Activated T-cell treated with anti-CD3 and anti-CD28 coated beads for 24 hours (primary cell): ENCODE data around the gene HEYL.

Source experiments
- DNase-seq: peaks from one replicate; pipeline ENCODE4 v3.0.0-alpha.2; 2020; ENCODE audit warnings: low read depth

Gene HEYL

DNA sequence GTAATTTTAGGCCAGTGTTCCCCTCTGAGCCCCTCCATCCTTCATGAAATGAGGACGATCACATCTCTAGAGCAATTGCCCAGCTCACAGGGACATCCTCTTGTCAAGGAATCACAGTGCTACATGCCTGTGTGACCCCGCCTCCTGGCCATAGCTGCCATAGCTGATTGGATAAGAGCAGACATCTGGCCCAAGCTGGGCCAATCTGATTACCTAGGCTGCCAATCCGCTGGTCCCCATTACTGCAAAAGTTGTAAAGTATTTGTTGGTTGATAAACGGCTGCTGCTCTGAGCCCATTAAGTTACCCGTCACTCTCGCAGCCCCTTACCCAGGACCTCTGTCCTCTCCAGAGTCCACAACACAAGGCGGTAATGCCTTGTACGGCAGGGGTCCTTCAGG lies 24.1 kb upstream of the HEYL start:
- DNase-seq: no peak

DNA sequence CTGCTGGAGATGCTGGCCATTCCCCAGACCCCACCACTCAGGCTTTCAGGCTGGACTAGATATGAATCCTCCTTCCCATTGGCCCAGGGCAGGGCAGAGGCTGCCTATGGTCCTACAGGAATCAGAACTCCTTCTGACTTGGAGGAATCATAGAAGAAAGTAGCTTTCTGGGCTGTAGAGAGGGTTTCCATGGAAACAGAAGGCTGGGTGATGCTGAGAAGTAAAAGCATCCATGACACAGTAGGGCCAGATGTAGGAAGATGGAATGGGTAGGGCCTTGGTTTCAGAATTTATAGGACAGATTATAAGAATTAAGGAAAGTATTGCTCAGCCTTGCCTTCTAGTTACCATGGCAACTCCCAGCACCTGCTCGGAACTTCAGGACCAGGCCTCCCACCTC lies 23.4 kb upstream of the HEYL start:
- no peak for DNase-seq

DNA sequence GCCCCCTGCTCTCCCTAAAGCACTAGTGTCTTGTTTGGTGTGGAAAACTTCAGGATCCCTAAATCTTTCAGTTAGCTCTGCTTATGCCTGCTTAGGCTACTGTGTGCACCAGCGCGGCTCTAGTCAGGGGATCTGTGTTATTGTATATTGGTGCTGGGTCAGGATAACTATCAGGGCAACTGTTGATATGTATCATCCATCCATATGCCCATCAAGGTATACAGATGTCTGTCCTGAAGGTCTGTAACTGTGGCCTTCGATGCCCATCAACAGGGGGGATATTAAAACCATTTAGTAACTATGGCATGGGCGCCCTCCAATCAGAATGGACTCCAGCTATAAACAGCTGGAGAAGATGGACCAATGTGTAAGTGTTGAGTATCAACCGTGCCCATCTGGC lies 20.1 kb upstream of the HEYL start:
- no peak for DNase-seq

DNA sequence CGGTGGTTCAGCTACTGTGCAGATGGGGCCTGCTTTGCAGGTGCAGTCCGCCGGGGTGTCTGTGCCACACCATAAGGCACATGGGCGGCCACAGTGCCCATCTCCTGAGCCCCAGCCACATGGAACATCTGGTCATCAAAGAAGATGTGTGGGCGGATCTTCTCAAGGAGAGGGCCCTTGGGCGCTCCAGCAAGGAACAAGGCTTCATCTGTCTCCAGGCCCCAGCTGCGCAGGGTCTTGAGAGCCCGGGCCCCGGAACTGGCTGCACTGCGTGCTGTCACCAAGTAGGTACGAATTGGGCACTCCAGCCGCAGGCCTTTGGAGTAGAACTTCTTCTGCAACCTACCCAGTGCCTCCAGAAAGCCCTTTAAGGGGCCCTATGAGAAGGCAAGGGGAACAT lies 19.7 kb upstream of the HEYL start:
- DNase-seq: no peak

DNA sequence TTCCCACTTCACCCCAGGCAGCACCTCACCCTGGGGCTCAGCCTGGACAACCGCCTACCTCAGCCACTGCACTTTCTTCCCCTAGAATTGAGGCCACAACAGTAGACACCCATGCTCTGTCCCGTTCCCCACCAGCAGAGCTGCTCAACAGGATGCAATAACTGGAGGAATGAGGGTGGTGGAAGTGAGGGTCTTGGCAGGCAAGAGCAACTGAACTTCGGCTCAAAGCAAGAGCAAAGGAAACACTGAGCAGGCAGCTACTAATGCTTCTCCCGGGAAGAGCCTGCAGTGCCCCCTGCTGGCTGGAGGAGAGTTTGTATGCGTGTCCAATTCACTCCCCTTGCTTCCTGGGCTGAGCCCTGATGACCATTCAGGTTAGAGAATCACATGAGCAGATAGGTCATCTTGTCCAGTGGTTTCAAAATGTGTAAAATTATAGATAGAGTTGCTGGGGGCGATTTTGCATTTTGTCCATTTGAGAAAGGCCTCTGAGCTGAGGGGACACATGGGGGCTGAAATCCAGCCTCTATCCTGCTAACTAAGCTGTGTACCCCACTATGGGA lies 18.6 kb upstream of the HEYL start:
- DNase-seq: peak; percentile 41

DNA sequence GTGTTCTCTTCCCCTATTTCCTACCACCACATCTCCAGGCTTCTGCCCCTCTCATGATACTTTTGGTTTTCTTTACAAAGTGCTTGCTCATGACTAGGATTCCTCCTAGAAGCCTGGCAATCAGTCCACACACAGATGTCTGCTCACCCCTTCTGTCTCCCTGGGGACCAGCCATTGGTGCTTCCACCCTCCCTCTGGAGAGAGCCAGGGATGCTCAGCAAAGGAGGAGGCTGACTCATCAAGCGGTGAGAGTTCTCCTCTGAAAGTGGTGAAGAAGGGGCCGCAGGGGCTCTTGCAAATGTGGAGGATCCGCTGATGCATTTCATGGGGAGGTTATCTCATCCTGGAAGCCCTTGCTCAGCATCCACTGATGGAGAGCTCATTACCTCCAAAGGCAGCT lies 18.0 kb upstream of the HEYL start:
- no peak for DNase-seq

DNA sequence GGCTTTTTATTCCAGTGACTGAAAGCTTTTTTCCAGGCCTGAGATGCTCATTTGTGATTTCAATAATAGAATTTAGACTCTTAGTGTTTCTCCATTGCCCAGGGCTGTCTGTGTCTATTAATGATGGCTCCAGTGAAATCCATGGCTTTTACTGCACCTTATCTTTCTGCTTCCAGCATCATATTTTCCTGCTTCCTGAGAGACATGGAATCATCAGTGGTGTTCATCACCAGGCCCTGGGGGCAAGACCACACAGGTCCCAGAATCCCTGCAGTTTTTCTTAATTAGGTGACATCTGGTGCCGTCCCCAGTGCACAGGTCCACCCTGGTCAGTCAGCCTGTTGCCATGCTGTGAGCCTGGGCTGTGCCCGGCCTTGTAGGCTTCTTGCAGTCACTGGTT lies 16.9 kb upstream of the HEYL start:
- DNase-seq: no peak

DNA sequence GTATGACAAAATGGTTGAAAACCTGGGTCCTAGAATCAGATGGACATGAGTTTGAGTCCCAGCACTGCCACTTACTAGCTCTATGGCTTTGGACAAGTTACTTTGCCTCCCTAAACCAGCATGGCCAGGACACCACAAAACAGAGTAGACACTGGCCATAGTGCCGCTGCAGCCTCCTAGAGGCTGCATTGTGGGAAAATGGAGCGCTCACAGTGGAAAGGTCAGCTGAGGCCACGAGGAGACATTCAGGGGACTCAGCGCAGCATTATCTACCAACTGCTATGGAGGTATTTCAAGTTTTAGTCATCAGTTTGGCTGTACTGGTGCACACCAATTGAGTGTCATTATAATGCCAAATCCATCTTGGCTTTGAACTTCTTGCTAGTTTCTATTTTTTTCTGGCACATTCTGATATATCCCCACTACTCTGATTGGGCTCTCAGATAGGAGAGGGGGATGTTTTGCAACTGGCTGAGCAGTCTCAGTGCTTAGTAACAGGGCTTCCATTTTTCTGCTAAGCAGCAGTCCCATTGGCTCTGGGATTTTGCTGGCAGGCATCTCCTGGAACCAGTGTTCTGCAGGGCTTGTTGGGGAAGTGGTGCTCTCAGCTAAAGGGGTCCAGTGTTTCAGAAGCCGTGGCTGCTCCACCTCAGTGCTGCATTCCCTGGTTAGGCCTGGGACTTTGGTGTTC lies 16.3 kb upstream of the HEYL start:
- no peak for DNase-seq

DNA sequence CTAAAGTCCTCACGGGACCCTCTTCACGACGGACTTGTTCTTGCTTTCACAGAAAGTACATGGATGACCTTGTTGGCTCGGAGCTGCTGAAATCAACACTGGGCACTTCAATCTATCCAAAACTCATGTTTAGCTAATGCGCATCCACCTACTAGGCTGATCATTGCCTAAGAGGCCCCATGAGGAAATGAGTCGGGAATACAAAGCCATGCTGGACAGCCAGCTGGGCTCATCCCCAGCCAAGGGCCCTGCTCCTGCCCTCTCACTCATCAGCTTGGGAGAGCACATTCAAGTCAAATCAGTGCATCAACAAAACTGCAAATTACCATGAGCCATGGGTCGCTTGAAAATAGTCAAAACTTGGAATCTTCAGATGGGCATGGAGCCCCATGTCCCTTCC lies 14.8 kb upstream of the HEYL start:
- DNase-seq: no peak

DNA sequence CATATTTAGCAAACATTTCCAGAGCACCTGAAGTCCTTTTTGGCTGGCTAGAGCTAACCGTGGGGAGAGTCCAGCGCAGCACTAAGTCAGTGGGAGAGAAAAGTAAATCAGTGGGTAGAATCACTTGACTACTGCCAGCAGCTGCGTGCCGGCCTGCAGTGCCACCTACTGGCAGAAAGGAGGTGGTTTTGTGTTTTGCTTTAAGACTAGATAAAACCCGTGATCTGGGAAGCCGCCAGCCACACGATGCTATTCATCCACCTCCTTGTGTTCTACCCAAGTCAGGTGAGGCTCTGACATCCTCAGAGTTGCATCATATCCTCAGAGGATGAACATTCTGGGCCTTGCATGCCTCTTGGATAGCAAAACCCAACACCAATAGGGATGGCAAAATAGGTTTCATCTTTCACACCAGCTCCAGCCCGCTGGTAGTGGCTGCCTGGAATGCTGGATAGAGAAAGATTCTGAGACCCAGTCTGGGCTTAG lies 14.1 kb upstream of the HEYL start:
- peak; percentile 61 for DNase-seq

DNA sequence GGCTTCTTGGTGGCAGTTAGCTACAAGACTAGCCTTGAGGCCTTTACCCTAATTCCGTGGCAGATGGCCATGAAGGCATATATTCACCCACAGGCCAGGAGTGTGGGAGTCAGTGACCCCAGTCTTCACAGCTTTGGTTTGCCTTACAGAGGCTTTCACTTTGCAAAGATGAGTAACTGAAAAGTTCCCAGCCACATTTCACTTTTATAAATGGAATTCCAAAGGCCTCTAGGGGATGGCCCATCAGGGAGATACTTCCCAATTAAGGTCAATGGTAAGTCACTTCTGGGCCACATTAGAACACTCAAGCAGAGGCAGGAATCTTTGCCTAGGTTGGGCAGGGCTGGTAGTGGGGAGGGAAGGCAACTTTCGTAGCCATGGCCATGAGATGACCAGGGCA lies 13.1 kb upstream of the HEYL start:
- DNase-seq: no peak

DNA sequence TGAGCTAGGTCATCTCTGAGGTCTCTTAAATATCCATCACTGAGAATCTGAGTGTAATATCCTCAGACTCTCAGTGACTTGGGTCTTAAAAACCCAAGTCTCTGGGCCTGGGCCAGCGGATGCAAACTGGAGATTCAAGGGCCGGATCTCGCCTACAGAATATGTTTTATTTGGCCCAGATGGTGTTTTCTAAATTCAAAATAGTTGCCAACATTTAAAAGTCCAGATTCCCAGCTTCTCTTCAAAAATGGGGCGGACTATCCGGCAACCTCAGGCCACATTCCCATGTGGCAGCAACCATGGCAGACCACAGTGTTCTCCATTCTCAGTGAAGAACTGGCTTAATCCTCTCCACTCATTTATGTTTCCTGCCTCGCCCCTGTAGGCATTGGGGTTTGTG lies 12.7 kb upstream of the HEYL start:
- DNase-seq: no peak

DNA sequence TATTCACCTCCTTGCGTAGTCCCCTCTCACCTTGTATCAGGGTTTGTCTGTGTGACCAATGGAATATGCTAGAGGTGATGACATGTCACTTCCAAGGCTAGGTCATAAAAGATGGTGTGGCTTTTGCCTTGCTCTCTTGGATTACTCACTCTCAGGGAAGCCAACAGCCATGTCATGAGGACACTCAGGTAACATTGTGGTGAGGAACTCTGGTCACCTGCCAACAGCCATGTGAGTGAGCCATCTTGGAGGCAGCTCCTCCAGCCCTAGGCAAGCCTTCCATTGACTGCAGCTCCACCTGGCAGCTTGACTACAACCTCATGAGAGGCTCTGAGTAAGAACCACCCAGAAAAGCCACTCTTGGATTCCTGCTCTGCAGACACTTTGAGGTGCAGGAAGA lies 11.0 kb upstream of the HEYL start:
- DNase-seq: no peak

DNA sequence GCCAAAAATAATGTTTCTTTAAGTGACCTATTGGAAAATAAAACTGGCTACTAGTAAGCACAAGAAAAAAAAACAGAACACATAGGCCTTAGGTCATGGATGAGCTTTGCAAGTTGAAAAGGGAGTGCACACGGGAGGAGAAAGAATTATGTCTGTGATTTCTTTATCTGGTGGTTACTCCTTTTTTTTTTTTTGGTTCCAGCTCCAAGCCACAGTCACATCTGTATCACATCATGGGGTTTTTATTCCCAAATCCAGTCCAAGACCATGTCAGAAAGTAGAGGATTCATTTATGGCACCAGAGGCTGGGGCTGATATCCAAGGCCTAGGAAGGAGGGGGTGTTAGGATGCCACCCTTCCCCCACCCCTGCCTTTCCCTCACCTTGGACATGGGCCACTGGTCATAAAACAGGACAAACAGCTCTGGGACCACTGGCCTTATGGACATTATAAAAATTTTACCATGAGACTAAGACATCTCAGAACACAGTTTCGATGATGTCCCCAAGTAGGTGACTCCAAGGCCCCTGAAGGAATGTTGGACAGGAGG lies 10.3 kb upstream of the HEYL start:
- no peak for DNase-seq

DNA sequence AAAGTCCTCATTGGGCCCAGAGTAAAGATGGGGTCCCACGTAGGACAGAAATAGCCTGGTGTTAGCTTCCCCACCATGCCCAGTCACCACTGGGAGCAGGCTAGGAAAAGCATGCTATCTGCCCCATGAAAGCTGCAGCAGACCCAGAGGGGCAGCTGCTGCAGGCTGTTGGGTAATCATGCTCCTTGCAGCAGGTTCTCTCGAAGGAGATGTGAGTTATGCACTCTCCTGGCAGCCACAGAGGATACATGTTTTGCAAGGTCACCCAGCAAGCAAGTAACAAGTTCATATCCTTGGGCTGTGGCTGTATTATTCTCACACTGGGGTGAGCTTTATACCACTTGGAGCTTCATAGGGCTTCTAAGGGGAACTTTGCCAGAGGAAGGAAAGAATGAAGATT lies 9.1 kb upstream of the HEYL start:
- no peak for DNase-seq

DNA sequence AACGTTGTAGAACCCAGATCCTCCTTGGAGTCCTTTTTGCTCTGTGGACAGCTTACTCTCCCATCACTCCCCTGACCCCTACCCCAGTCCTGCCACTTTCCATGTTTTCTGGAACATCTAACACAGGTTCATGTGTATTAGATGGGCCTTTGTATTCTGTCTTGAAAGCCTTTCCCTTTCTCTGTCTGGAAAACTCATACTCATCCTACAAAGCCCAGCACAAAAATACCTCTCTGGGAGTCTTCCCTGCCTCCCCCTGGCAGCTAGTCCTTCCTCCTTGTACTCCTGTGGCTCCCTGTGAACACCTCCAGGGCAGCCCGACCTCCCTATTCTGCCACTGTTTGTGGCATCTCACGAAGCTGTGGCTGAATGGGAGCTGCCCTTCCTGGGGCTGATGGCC lies 7.8 kb upstream of the HEYL start:
- DNase-seq: no peak

DNA sequence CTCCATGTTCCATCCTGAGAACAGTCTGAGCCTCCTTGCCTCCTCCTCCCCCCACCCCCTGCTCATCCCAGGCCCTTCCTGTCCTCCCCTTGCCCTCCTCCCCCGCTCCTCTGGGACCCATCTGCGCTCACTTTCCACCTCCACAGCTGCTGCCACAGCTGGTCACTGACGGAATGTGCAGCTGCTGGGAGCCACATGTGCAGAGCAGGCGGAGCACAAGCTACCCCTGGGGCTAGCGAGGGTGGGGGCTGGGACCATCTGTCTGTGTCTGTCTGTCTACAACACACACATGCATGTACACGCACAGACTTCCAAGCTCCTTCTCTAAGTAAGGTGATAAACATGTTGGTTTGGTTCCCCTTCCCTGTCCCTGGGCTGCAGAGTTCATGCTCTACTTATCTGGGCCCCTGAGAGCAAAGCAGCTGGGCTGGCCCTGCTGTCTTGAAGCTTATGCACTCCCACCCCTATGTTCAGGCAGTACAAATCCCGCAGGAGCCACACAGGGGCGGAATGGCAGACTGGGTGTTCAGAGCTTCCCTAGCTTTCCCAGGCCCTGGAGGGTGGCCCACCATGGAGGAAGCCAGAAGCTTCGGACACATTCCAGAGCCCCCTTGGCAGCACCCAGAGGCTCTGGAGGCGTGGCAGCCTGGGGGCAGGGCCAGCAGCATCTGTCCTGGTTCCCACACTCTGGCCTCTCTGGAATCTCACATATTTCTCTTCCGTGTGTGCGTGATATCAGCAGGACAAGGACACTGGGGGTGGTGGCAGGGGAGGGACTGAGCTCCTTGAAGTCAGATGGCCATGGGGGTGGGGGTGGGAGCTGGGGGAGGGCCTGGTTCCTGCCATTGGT lies 7.0 kb upstream of the HEYL start:
- no peak for DNase-seq

DNA sequence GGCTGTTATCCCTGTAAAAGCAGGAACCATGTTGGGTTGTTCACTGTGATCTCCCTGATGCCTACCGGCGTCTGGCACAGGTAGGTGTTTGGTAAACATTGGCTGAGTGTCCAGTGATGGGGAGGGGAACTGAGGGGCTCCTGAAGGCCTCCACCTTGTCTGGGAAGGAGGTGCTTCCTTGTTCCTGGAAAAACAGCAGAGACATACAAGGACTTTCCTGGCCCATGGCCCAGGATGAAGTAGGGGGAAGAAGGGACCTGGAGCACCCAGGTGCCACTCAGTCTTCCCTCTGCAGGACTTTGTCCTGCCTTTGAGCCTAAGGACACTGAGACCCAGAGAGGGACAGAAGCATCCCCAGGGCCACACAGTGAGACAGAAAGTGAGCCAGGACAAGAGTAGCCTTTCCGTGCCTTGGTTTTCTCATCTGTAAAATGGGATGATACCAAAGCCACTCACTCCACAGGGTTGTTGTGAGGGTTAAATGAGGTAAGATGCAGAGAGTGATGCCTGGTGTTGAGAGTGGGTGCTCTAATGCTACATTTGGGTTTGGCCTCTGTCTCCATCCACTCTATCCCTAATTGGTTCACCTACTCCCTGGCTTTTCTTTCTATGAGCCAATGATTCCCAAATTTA lies 6.1 kb upstream of the HEYL start:
- DNase-seq: no peak

DNA sequence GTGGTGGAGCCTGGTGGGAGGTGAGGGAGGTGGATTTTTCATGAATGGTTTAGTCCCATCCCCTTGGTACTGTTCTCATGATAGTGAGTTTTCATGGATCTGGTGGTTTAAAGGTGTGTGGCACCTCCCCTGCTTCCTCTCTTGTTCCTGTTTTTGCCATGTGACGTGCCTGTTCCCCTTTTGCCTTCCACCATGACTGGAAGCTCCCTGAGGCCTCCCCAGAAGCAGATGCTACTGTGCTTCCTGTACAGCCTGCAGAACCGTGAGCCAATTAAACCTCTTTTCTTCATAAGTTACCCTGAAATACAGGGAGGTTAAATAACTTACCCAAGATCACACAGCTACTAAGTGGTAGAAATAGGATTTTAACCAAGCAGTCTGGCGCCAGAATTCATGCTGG lies 4.3 kb upstream of the HEYL start:
- no peak for DNase-seq

DNA sequence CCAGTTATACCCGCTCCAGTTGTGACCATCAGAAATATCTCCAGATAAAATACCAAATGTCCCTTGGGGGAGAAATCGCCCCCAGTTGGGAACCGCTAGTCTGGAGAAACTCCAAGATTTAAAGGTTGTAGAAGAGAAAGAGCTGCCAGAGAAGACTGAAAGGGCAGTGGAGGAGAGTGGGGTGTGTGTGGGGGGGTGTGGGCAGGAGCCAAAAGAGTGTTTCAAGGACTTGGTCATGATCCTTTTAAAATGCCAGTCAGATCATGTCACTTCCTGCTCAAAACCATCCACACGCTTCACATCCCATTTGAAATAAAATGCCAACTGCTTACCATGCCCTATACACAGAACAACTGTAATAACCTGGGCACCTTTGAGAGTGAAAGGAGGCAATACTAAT lies 3.4 kb upstream of the HEYL start:
- no peak for DNase-seq

DNA sequence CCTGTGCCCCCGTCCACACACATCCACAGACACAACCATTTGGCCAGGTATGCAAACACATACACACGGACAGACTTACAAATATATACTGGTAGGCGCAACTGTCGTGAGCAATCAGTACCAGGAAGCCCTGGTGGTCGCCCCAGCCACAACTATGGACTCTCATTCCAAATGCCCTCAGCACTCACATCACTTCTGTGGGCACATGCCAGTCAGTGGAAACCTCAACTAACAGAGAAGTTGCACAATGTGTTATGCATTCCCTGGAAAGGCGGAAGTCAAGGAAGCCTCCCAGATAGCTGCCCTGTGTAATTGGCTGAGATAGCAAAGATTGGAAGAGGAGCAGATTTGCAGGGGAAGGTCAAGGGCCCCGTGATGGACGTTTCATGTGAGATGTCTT lies 1.4 kb upstream of the HEYL start:
- no peak for DNase-seq

DNA sequence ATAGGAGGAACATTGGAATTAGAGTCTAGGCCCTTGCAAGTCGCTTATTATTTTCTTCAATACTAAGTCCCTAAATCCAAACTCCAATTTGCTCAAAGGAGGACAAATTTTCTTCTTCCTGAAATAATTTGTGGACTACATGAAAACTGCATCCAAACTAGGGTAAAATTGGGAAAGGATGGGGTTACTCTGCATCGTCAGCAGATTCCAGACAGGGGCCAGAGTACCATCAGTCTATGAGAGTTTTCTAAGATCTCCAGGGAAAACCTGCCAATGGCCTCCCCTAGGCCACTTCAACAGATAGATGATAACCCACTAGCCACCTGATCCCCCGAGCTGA lies 508 bp downstream of the HEYL start:
- DNase-seq: no peak

DNA sequence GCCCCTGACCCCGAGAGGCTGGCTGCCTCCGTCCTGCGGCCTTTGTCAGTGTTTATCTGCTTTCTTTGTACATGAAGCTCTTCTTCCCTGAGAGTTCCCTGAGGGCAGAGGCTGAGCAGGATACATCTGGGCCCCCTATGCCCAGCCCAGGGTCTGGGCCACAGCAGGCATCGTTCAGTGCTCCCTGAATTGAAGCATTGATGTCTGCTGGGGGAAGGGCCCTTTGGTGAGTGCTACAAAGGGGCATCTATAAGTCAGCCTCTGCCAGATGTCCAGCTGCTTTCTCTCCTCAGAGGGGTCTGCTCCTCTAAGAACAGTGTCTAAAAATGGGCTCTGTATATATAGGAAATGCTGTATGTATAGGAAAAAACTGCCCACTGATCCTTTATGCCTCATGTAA lies 2.1 kb downstream of the HEYL start:
- no peak for DNase-seq
